ENCODE measurements around the gene EPN2. TPM values are rescaled to one million over a fixed set of nuclear protein-coding genes. Genes with fewer than 3 reads are reported as not detected.

EPN2 gene
- total and polyA plus RNA-seq, 2 experiments from 2014 or later = 34.0 to 149 TPM

DNA sequence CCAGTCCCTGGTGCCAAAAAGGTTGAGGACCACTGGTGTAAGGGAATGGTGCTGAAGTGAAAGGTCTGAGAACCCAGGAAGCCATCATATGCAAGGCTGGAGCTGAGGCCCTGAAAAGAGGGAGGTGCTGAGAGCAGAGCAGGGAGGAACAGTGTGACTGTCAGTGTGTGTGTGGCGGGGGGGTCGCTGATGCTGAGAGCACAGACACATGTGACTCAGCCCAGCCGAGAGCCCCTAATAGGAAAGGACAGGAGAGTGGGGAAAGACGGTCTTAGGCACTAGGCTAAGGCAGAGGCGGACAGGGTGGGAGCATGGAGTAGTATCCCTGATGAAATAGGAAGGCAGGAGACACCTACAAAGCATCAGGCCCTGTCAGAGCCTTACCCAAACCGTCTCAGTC, 124.2 kb downstream of the EPN2 start:
- Mint-ChIP-seq H3K9me3 (no peaks in the 10 kb centered on the region), H3K36me3 (ENCODE audit: low read depth) (peaks cover 7% of the 10 kb centered on the region; the same call in 2 of the 3 replicates), H3K27ac (no peak overlapping the region), H3K4me3 (peak overlapping the region; percentile 89), H3K4me1 (peaks cover 14% of the 10 kb centered on the region), H3K27me3 (ENCODE audit: insufficient read depth, low read depth, poor library complexity) (peaks cover 4% of the 10 kb centered on the region)
- no peaks in the 10 kb centered on the region; the same call in 1 of the 2 replicates for H4K20me1 ChIP-seq (replicated peaks; ENCODE audit: insufficient read depth)
- TF ChIP-seq EZH2 (IDR thresholded peaks at IDR 0.05; ENCODE audit: low read depth, unreplicated experiment) = no peak
- no peak for TF ChIP-seq JUNB (IDR thresholded peaks at IDR 0.05; ENCODE audit: unreplicated experiment)
- no peak for TF ChIP-seq CREB1 (CRISPR knock-in tag; IDR thresholded peaks at IDR 0.05; ENCODE audit: low read depth)
- TF ChIP-seq POLR2AphosphoS5 (IDR thresholded peaks at IDR 0.05; ENCODE audit: low read depth) = no peak
- no peak for TF ChIP-seq ZNF114 (CRISPR knock-in tag; IDR thresholded peaks at IDR 0.05)
- TF ChIP-seq, protein P1, sequence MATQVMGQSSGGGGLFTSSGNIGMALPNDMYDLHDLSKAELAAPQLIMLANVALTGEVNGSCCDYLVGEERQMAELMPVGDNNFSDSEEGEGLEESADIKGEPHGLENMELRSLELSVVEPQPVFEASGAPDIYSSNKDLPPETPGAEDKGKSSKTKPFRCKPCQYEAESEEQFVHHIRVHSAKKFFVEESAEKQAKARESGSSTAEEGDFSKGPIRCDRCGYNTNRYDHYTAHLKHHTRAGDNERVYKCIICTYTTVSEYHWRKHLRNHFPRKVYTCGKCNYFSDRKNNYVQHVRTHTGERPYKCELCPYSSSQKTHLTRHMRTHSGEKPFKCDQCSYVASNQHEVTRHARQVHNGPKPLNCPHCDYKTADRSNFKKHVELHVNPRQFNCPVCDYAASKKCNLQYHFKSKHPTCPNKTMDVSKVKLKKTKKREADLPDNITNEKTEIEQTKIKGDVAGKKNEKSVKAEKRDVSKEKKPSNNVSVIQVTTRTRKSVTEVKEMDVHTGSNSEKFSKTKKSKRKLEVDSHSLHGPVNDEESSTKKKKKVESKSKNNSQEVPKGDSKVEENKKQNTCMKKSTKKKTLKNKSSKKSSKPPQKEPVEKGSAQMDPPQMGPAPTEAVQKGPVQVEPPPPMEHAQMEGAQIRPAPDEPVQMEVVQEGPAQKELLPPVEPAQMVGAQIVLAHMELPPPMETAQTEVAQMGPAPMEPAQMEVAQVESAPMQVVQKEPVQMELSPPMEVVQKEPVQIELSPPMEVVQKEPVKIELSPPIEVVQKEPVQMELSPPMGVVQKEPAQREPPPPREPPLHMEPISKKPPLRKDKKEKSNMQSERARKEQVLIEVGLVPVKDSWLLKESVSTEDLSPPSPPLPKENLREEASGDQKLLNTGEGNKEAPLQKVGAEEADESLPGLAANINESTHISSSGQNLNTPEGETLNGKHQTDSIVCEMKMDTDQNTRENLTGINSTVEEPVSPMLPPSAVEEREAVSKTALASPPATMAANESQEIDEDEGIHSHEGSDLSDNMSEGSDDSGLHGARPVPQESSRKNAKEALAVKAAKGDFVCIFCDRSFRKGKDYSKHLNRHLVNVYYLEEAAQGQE (IDR thresholded peaks at IDR 0.05; ENCODE audit: unreplicated experiment) = no peak
- no peak for TF ChIP-seq EZH2phosphoT487 (IDR thresholded peaks at IDR 0.05; ENCODE audit: unreplicated experiment)
- TF ChIP-seq ZNF331 (CRISPR knock-in tag; IDR thresholded peaks at IDR 0.05; ENCODE audit: low read depth) = no peak
- TF ChIP-seq, protein P2, sequence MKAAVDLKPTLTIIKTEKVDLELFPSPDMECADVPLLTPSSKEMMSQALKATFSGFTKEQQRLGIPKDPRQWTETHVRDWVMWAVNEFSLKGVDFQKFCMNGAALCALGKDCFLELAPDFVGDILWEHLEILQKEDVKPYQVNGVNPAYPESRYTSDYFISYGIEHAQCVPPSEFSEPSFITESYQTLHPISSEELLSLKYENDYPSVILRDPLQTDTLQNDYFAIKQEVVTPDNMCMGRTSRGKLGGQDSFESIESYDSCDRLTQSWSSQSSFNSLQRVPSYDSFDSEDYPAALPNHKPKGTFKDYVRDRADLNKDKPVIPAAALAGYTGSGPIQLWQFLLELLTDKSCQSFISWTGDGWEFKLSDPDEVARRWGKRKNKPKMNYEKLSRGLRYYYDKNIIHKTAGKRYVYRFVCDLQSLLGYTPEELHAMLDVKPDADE (IDR thresholded peaks at IDR 0.05) = no peak
- no peak for TF ChIP-seq NANOG (IDR thresholded peaks at IDR 0.05; ENCODE audit: borderline replicate concordance)
- TF ChIP-seq, protein P3, sequence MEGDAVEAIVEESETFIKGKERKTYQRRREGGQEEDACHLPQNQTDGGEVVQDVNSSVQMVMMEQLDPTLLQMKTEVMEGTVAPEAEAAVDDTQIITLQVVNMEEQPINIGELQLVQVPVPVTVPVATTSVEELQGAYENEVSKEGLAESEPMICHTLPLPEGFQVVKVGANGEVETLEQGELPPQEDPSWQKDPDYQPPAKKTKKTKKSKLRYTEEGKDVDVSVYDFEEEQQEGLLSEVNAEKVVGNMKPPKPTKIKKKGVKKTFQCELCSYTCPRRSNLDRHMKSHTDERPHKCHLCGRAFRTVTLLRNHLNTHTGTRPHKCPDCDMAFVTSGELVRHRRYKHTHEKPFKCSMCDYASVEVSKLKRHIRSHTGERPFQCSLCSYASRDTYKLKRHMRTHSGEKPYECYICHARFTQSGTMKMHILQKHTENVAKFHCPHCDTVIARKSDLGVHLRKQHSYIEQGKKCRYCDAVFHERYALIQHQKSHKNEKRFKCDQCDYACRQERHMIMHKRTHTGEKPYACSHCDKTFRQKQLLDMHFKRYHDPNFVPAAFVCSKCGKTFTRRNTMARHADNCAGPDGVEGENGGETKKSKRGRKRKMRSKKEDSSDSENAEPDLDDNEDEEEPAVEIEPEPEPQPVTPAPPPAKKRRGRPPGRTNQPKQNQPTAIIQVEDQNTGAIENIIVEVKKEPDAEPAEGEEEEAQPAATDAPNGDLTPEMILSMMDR (conservative IDR thresholded peaks at IDR 0.05; ENCODE audit: low read depth in 2 of 2) = no peak
- TF ChIP-seq, protein P4, sequence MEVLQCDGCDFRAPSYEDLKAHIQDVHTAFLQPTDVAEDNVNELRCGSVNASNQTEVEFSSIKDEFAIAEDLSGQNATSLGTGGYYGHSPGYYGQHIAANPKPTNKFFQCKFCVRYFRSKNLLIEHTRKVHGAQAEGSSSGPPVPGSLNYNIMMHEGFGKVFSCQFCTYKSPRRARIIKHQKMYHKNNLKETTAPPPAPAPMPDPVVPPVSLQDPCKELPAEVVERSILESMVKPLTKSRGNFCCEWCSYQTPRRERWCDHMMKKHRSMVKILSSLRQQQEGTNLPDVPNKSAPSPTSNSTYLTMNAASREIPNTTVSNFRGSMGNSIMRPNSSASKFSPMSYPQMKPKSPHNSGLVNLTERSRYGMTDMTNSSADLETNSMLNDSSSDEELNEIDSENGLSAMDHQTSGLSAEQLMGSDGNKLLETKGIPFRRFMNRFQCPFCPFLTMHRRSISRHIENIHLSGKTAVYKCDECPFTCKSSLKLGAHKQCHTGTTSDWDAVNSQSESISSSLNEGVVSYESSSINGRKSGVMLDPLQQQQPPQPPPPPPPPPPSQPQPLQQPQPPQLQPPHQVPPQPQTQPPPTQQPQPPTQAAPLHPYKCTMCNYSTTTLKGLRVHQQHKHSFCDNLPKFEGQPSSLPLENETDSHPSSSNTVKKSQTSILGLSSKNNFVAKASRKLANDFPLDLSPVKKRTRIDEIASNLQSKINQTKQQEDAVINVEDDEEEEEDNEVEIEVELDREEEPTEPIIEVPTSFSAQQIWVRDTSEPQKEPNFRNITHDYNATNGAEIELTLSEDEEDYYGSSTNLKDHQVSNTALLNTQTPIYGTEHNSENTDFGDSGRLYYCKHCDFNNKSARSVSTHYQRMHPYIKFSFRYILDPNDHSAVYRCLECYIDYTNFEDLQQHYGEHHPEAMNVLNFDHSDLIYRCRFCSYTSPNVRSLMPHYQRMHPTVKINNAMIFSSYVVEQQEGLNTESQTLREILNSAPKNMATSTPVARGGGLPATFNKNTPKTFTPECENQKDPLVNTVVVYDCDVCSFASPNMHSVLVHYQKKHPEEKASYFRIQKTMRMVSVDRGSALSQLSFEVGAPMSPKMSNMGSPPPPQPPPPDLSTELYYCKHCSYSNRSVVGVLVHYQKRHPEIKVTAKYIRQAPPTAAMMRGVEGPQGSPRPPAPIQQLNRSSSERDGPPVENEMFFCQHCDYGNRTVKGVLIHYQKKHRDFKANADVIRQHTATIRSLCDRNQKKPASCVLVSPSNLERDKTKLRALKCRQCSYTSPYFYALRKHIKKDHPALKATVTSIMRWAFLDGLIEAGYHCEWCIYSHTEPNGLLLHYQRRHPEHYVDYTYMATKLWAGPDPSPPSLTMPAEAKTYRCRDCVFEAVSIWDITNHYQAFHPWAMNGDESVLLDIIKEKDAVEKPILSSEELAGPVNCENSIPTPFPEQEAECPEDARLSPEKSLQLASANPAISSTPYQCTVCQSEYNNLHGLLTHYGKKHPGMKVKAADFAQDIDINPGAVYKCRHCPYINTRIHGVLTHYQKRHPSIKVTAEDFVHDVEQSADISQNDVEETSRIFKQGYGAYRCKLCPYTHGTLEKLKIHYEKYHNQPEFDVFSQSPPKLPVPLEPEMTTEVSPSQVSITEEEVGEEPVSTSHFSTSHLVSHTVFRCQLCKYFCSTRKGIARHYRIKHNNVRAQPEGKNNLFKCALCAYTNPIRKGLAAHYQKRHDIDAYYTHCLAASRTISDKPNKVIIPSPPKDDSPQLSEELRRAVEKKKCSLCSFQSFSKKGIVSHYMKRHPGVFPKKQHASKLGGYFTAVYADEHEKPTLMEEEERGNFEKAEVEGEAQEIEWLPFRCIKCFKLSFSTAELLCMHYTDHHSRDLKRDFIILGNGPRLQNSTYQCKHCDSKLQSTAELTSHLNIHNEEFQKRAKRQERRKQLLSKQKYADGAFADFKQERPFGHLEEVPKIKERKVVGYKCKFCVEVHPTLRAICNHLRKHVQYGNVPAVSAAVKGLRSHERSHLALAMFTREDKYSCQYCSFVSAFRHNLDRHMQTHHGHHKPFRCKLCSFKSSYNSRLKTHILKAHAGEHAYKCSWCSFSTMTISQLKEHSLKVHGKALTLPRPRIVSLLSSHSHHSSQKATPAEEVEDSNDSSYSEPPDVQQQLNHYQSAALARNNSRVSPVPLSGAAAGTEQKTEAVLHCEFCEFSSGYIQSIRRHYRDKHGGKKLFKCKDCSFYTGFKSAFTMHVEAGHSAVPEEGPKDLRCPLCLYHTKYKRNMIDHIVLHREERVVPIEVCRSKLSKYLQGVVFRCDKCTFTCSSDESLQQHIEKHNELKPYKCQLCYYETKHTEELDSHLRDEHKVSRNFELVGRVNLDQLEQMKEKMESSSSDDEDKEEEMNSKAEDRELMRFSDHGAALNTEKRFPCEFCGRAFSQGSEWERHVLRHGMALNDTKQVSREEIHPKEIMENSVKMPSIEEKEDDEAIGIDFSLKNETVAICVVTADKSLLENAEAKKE (CRISPR knock-in tag; IDR thresholded peaks at IDR 0.05) = no peak
- TF ChIP-seq STAT1 (IDR thresholded peaks at IDR 0.05; ENCODE audit: unreplicated experiment) = no peak
- ATAC-seq = no peak
- no peak for DNase-seq (ENCODE audit: low spot score)
- no peaks in the 10 kb centered on the region for H3K36me3 ChIP-seq (ENCODE audit: insufficient read depth)
- H3K79me2 ChIP-seq (replicated peaks; ENCODE audit: insufficient read depth) = no peaks in the 10 kb centered on the region
- peak overlapping the region; percentile 97 for H3K4me2 ChIP-seq
- H3K27ac ChIP-seq (ENCODE audit: low read depth) = no peak overlapping the region
- no peaks in the 10 kb centered on the region for H3F3A ChIP-seq (replicated peaks; ENCODE audit: low read depth)
- H2AFZ ChIP-seq = no peak overlapping the region
- H3K27me3 ChIP-seq (ENCODE audit: insufficient read depth) = no peaks in the 10 kb centered on the region
- H3K4me3 ChIP-seq = no peak overlapping the region
- H3K9me2 ChIP-seq (ENCODE audit: insufficient read depth) = no peaks in the 10 kb centered on the region
- H3K4me1 ChIP-seq (ENCODE audit: insufficient read depth) = peaks cover 11% of the 10 kb centered on the region
